Measurements from ENCODE around the gene THADA.

Gene THADA

GRCh38 chr2:43513796-43514195 lies 82.0 kb downstream of the THADA start:
- Histone ChIP-seq H3K9me3 (ENCODE audit: control insufficient read depth, insufficient read depth, low read depth, low read length) (no peaks in the 10 kb centered on the region), H3K36me3 (ENCODE audit: control insufficient read depth in 2 of 2, insufficient read depth in 1 of 2, low read length in 2 of 2) (peaks cover 0 to 8% of the 10 kb centered on the region in 2 experiments; a peak in 1 of 3 replicates), H3K27ac (ENCODE audit: extremely low read depth, low read depth, low read length) (no peak overlapping the region), H3K4me1 (ENCODE audit: control insufficient read depth, insufficient read depth, low read length) (no peaks in the 10 kb centered on the region), H3K4me3 (ENCODE audit: low read depth, low read length) (no peak overlapping the region)
- ChIA-PET POLR2A (no interaction called here), CTCF (no interaction called here)
- TF ChIP-seq ZNF19 (tag by site-specific recombination; IDR thresholded peaks at IDR 0.05; ENCODE audit: low read depth) = no peak
- no peak for TF ChIP-seq KLF7 (tag by site-specific recombination; IDR thresholded peaks at IDR 0.05; ENCODE audit: borderline replicate concordance)
- TF ChIP-seq, protein P1, sequence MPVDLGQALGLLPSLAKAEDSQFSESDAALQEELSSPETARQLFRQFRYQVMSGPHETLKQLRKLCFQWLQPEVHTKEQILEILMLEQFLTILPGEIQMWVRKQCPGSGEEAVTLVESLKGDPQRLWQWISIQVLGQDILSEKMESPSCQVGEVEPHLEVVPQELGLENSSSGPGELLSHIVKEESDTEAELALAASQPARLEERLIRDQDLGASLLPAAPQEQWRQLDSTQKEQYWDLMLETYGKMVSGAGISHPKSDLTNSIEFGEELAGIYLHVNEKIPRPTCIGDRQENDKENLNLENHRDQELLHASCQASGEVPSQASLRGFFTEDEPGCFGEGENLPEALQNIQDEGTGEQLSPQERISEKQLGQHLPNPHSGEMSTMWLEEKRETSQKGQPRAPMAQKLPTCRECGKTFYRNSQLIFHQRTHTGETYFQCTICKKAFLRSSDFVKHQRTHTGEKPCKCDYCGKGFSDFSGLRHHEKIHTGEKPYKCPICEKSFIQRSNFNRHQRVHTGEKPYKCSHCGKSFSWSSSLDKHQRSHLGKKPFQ (tag by site-specific recombination; IDR thresholded peaks at IDR 0.05) = no peak
- TF ChIP-seq, protein P2, sequence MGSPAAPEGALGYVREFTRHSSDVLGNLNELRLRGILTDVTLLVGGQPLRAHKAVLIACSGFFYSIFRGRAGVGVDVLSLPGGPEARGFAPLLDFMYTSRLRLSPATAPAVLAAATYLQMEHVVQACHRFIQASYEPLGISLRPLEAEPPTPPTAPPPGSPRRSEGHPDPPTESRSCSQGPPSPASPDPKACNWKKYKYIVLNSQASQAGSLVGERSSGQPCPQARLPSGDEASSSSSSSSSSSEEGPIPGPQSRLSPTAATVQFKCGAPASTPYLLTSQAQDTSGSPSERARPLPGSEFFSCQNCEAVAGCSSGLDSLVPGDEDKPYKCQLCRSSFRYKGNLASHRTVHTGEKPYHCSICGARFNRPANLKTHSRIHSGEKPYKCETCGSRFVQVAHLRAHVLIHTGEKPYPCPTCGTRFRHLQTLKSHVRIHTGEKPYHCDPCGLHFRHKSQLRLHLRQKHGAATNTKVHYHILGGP (tag by site-specific recombination; IDR thresholded peaks at IDR 0.05) = no peak
- TF ChIP-seq, protein P3, sequence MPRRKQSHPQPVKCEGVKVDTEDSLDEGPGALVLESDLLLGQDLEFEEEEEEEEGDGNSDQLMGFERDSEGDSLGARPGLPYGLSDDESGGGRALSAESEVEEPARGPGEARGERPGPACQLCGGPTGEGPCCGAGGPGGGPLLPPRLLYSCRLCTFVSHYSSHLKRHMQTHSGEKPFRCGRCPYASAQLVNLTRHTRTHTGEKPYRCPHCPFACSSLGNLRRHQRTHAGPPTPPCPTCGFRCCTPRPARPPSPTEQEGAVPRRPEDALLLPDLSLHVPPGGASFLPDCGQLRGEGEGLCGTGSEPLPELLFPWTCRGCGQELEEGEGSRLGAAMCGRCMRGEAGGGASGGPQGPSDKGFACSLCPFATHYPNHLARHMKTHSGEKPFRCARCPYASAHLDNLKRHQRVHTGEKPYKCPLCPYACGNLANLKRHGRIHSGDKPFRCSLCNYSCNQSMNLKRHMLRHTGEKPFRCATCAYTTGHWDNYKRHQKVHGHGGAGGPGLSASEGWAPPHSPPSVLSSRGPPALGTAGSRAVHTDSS (tag by site-specific recombination; IDR thresholded peaks at IDR 0.05) = no peak
- TF ChIP-seq ZNF530 (tag by site-specific recombination; IDR thresholded peaks at IDR 0.05; ENCODE audit: low read depth) = no peak
- TF ChIP-seq ZNF211 (tag by site-specific recombination; IDR thresholded peaks at IDR 0.05; ENCODE audit: low read depth) = no peak
- no peak for TF ChIP-seq ATF2 (tag by site-specific recombination; IDR thresholded peaks at IDR 0.05; ENCODE audit: low read depth)
- TF ChIP-seq ZNF777 (tag by site-specific recombination; IDR thresholded peaks at IDR 0.05; ENCODE audit: borderline replicate concordance) = no peak
- TF ChIP-seq ZNF274 (IDR thresholded peaks at IDR 0.05; ENCODE audit: low read length) = no peak
- no peak for TF ChIP-seq ZNF274 (tag by site-specific recombination; IDR thresholded peaks at IDR 0.05; ENCODE audit: borderline replicate concordance)
- no peak for TF ChIP-seq ZNF837 (tag by site-specific recombination; IDR thresholded peaks at IDR 0.05)
- no peak for TF ChIP-seq KLF1 (tag by site-specific recombination; IDR thresholded peaks at IDR 0.05)
- no peak for TF ChIP-seq WT1 (tag by site-specific recombination; IDR thresholded peaks at IDR 0.05)

DNA sequence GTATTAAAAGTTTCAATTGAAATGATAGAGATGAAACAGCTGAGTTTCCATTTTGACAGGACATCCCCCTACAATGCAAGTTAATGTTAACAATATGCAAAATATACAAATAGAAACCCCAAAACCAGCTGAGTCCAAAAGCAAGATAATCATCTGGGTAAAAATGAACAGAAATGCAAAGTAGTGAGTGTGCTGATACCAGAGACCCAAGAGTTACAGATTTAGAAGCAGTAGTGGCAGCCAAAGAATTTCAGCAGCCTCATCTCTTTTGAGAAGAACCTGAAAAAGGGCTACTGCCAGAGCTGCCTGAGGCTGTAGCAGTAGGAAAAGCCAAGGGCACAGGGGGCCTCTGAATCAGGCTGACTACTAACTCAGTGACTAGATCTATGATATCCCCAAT lies 82.6 kb downstream of the THADA start:
- ChIA-PET POLR2A (no interaction called here), CTCF (no interaction called here)
- Histone ChIP-seq H3K4me3 (ENCODE audit: low read depth, low read length) (no peak overlapping the region), H3K4me1 (ENCODE audit: control insufficient read depth, insufficient read depth, low read length) (no peaks in the 10 kb centered on the region), H3K36me3 (ENCODE audit: control insufficient read depth in 2 of 2, insufficient read depth in 1 of 2, low read length in 2 of 2) (peaks cover 0 to 10% of the 10 kb centered on the region in 2 experiments; a peak in 1 of 3 replicates), H3K27ac (ENCODE audit: extremely low read depth, low read depth, low read length) (no peak overlapping the region), H3K9me3 (ENCODE audit: control insufficient read depth, insufficient read depth, low read depth, low read length) (no peaks in the 10 kb centered on the region)
- no peak for TF ChIP-seq ZNF350 (tag by site-specific recombination; IDR thresholded peaks at IDR 0.05)

DNA sequence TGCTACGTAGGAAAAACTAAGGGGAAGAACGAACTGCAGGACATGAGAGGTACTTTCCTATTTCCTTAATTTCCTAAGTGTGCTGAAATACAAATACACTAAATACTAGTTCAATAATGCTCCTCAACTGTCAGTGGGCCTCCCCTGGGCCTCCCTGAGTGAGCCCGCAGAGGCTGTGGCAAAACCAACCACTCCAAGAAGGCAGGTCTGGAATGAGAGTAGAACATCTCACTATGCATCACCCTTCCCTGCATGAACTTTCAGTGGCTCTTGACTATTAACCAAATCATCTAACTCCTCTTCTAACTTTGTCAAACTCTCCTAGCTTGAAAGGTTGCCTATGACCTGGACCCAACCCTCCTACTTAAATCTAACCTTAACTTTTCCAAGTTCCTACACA lies 84.6 kb downstream of the THADA start:
- no peak overlapping the region for H3K27ac ChIP-seq (ENCODE audit: extremely low read depth, low read depth, low read length)
- no peak for TF ChIP-seq ZNF555 (tag by site-specific recombination; conservative IDR thresholded peaks at IDR 0.05)
- H3K9me3 ChIP-seq (ENCODE audit: control insufficient read depth, insufficient read depth, low read depth, low read length) = no peaks in the 10 kb centered on the region
- H3K4me3 ChIP-seq (ENCODE audit: low read depth, low read length) = no peak overlapping the region
- ChIA-PET POLR2A (no interaction called here), CTCF (no interaction called here)
- H3K4me1 ChIP-seq (ENCODE audit: control insufficient read depth, insufficient read depth, low read length) = no peaks in the 10 kb centered on the region
- peaks cover 0 to 14% of the 10 kb centered on the region in 2 experiments; a peak in 1 of 3 replicates for H3K36me3 ChIP-seq (ENCODE audit: control insufficient read depth in 2 of 2, insufficient read depth in 1 of 2, low read length in 2 of 2)

Measured in HEK293 (cell line).